ENCODE results near the gene RIMKLA.

The RIMKLA gene

GRCh38 chr1:42368096-42368795 lies 12.3 kb upstream of the RIMKLA start:
- ChIA-PET POLR2A (ENCODE audit: low non-redundant PET) (no interaction called here), CTCF (interaction anchor here (0.6 kb wide), 1 partner anchor 613 kb away, joined by 3 read pairs; no protein-coding TSS in a partner anchor)
- TF ChIP-seq CTCF (conservative IDR thresholded peaks at IDR 0.05; ENCODE audit: low read depth): no peak
- H3K27ac ChIP-seq: no peak overlapping the region
- no peak for DNase-seq (ENCODE audit: low spot score)

- H3K27ac ChIP-seq: no peak overlapping the region
- TF ChIP-seq CTCF (conservative IDR thresholded peaks at IDR 0.05; ENCODE audit: low read depth): no peak
- ChIA-PET CTCF (interaction anchor here (0.7 to 1.1 kb wide), 2 partner anchors 12 to 1645 kb away, joined by 3 to 4 read pairs; no protein-coding TSS in a partner anchor), POLR2A (ENCODE audit: low non-redundant PET) (no interaction called here)
- no peak for DNase-seq (ENCODE audit: low spot score)
Measured at GRCh38 chr1:42369471-42369870, 11.1 kb upstream of the RIMKLA start.

GRCh38 chr1:42370876-42371549 lies 9.6 kb upstream of the RIMKLA start:
- H3K27ac ChIP-seq: no peak overlapping the region
- TF ChIP-seq CTCF (conservative IDR thresholded peaks at IDR 0.05; ENCODE audit: low read depth): no peak
- CTCF ChIA-PET: interaction anchor here (0.5 to 1.2 kb wide), 4 partner anchors 16 to 567 kb away, joined by 3 read pairs; no protein-coding TSS in a partner anchor
- DNase-seq (ENCODE audit: low spot score): no peak
- POLR2A ChIA-PET (ENCODE audit: low non-redundant PET): no interaction called here

- no peak for TF ChIP-seq CTCF (conservative IDR thresholded peaks at IDR 0.05; ENCODE audit: low read depth)
- no peak for DNase-seq (ENCODE audit: low spot score)
- H3K27ac ChIP-seq: no peak overlapping the region
- CTCF ChIA-PET: no interaction called here
- POLR2A ChIA-PET (ENCODE audit: low non-redundant PET): no interaction called here
Measured at GRCh38 chr1:42372796-42373195, 7.8 kb upstream of the RIMKLA start.

GRCh38 chr1:42379794-42380585 lies 602 bp upstream of the RIMKLA start:
- ChIA-PET CTCF (no interaction called here), POLR2A (ENCODE audit: low non-redundant PET) (no interaction called here)
- no peak overlapping the region for H3K27ac ChIP-seq
- no peak for TF ChIP-seq CTCF (conservative IDR thresholded peaks at IDR 0.05; ENCODE audit: low read depth)
- peak; percentile 49 for DNase-seq (ENCODE audit: low spot score)

- DNase-seq (ENCODE audit: low spot score): no peak
- ChIA-PET CTCF (no interaction called here), POLR2A (ENCODE audit: low non-redundant PET) (no interaction called here)
- no peak for TF ChIP-seq CTCF (conservative IDR thresholded peaks at IDR 0.05; ENCODE audit: low read depth)
- no peak overlapping the region for H3K27ac ChIP-seq
Measured at GRCh38 chr1:42381280-42381673, 685 bp downstream of the RIMKLA start.

Data from RWPE1 (cell line).